ENCODE results near the gene GALNT9.

- TF ChIP-seq CTCF (IDR thresholded peaks at IDR 0.05; ENCODE audit: poor library complexity, severe bottlenecking) (no peak), MXI1 (conservative IDR thresholded peaks at IDR 0.05; ENCODE audit: poor library complexity, severe bottlenecking) (no peak), SMC3 (conservative IDR thresholded peaks at IDR 0.05; ENCODE audit: poor library complexity) (no peak), EZH2 (IDR thresholded peaks at IDR 0.05; ENCODE audit: borderline replicate concordance, insufficient read depth, low read length, poor library complexity, severe bottlenecking) (no peak)
Observed at GRCh38 chr12:132256646-132257045, 72.7 kb downstream of the GALNT9 start.
